Activated B cell treated with CpG ODN at 0.5 μM for 24 hours (primary cell): ENCODE data around the gene TTC27. TPM values are rescaled to one million over a fixed set of nuclear protein-coding genes. Genes with fewer than 3 reads are reported as not detected.

Experiments
- ATAC-seq: fragments of 200-7000 bp; cut with Tn5 transposase; one replicate; pipeline ENCODE4 v1.10.0; 2021; ENCODE audit warnings: low read depth, mild to moderate bottlenecking, moderate library complexity
- CTCF ChIA-PET: fragments of 350-600 bp; sonication (Branson Sonifier 250); formaldehyde crosslinking; loops from one replicate; lab custom pipeline; 2021; ENCODE audit warnings: antibody characterized with exemption; lab: Charles Lee
- POLR2A ChIA-PET: fragments of 350-600 bp; sonication (Branson Sonifier 250); formaldehyde crosslinking; loops from one replicate; lab custom pipeline; 2021; ENCODE audit warnings: antibody characterized with exemption; lab: Charles Lee
- DNase-seq: peaks from one replicate; pipeline ENCODE4 v3.0.0; 2022
- H3K27ac Mint-ChIP-seq: one replicate; pipeline ENCODE4 v1.8.0; 2020; ENCODE audit warnings: mixed read lengths
- H3K27me3 Mint-ChIP-seq: one replicate; pipeline ENCODE4 v1.8.0; 2021; ENCODE audit warnings: mixed read lengths
- H3K36me3 Mint-ChIP-seq: one replicate; pipeline ENCODE4 v1.8.0; 2021; ENCODE audit warnings: low read depth, mixed read lengths
- H3K4me1 Mint-ChIP-seq: one replicate; pipeline ENCODE4 v1.8.0; 2021; ENCODE audit warnings: mixed read lengths
- H3K4me3 Mint-ChIP-seq: one replicate; pipeline ENCODE4 v1.8.0; 2020; ENCODE audit warnings: mild to moderate bottlenecking, mixed read lengths
- H3K9me3 Mint-ChIP-seq: one replicate; pipeline ENCODE4 v1.8.0; 2020; ENCODE audit warnings: mixed read lengths
- intact Hi-C: fragments of 100-400 bp; cut with micrococcal nuclease; formaldehyde crosslinking; loops from one replicate; pipeline ENCODE4 v1.15.1; 2024
- total RNA-seq: library from RNA; stranded (reverse); gene quantifications from 2 replicates; pipeline ENCODE4 v1.2.3, GENCODE V29; 2022
- TF ChIP-seq, protein P1 (sequence below): fragments of 200-600 bp; IDR thresholded peaks from one replicate; pipeline ENCODE4 v1.8.0; 2022; ENCODE audit warnings: antibody characterized with exemption, mild to moderate bottlenecking

Gene TTC27
- total RNA-seq, 1 donor from 2014 or later = 34.8 TPM

DNA sequence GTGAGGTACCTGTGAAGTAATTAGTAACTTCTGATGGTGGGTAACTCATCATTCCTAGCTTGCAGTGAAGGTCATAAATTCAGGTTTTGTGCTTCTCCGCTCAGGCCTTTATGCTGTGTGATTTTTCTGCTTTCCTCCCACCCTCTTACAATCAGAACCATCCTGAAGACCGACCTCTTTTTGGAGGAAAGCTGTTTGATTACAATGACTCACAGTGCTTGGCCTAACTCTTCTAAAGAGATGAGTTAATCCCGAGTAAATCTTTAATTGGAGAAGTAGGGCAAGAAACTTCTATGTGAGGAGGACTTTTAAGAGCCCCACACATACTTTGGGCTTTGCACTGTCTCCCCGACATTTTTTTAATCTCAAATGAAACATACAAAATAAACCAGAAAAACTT is 53.1 kb downstream of the TTC27 start:
- H3K36me3 Mint-ChIP-seq = peaks cover 58% of the 10 kb centered on the region
- DNase-seq (no peak), ATAC-seq (no peak)
- ChIA-PET CTCF (no interaction called here), POLR2A (interaction anchor here (0.6 kb wide), 1 partner anchor 777 kb away, joined by 3 read pairs; no protein-coding TSS in a partner anchor)
- H3K4me1 Mint-ChIP-seq = no peaks in the 10 kb centered on the region
- no peak overlapping the region for H3K27ac Mint-ChIP-seq
- no peak overlapping the region for H3K4me3 Mint-ChIP-seq
- TF ChIP-seq, protein P1, sequence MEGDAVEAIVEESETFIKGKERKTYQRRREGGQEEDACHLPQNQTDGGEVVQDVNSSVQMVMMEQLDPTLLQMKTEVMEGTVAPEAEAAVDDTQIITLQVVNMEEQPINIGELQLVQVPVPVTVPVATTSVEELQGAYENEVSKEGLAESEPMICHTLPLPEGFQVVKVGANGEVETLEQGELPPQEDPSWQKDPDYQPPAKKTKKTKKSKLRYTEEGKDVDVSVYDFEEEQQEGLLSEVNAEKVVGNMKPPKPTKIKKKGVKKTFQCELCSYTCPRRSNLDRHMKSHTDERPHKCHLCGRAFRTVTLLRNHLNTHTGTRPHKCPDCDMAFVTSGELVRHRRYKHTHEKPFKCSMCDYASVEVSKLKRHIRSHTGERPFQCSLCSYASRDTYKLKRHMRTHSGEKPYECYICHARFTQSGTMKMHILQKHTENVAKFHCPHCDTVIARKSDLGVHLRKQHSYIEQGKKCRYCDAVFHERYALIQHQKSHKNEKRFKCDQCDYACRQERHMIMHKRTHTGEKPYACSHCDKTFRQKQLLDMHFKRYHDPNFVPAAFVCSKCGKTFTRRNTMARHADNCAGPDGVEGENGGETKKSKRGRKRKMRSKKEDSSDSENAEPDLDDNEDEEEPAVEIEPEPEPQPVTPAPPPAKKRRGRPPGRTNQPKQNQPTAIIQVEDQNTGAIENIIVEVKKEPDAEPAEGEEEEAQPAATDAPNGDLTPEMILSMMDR = no peak
- intact Hi-C loops = no loop called here
- no peaks in the 10 kb centered on the region for H3K27me3 Mint-ChIP-seq
- no peaks in the 10 kb centered on the region for H3K9me3 Mint-ChIP-seq

DNA sequence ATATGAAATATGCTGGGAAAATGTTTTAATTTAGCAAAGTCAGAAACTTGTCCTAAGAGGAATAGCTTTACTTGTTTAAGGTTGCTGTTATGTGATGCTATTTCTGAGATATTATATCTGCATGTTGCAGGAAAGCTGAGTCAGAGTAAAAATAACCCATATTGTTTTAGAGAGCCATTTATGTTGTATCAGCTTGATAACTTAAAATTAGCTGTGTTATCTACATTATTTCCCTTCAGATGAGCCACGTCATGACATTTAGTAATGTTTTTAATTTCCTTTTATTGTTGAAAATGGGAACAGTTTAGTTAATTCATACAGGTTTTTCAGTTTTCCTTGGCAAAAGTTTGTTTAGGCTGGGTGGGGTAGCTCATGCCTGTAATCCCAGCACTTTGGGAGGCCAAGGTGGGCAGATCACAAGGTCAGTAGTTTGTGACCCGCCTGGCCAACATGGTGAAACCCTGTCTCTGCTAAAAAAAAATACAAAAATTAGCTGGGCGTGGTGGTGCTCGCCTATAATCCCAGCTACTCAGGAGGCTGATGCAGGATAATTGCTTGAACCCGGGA is 55.8 kb downstream of the TTC27 start:
- DNase-seq = no peak
- intact Hi-C loops = no loop called here

DNA sequence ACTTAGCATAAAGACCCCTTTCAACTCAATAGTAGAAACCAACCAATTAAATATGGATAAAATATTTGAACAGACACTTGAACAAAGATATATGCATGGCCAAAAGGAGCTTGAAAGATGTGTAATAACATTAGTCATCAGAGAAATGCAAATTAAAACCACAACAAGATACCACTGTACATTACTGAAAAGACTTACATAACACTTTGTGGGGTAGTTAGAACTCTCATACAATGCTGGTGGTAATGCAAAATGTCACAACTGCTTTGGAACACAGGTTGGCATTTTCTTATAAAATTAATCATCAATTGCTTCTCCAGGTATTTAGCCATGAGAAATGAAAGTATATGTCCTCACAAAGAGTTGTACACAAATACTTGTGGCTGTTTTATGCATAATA is 60.7 kb downstream of the TTC27 start:
- H3K9me3 Mint-ChIP-seq = no peaks in the 10 kb centered on the region
- peaks cover 36% of the 10 kb centered on the region for H3K36me3 Mint-ChIP-seq
- DNase-seq (no peak), ATAC-seq (peak; percentile 18)
- H3K4me1 Mint-ChIP-seq = peaks cover 4% of the 10 kb centered on the region
- ChIA-PET POLR2A (no interaction called here), CTCF (no interaction called here)
- H3K4me3 Mint-ChIP-seq = no peak overlapping the region
- intact Hi-C loops = no loop called here
- no peak overlapping the region for H3K27ac Mint-ChIP-seq
- no peaks in the 10 kb centered on the region for H3K27me3 Mint-ChIP-seq
- TF ChIP-seq, protein P1 = no peak

More for the DNA sequence above, 55.8 kb downstream of the TTC27 start:
- peaks cover 68% of the 10 kb centered on the region for H3K36me3 Mint-ChIP-seq
- POLR2A ChIA-PET = no interaction called here
- no peaks in the 10 kb centered on the region for H3K9me3 Mint-ChIP-seq
- ATAC-seq = no peak
- no peak overlapping the region for H3K4me3 Mint-ChIP-seq
- no peak overlapping the region for H3K27ac Mint-ChIP-seq
- H3K4me1 Mint-ChIP-seq = peaks cover 4% of the 10 kb centered on the region
- TF ChIP-seq, protein P1 = no peak
- no peaks in the 10 kb centered on the region for H3K27me3 Mint-ChIP-seq
- CTCF ChIA-PET = no interaction called here

DNA sequence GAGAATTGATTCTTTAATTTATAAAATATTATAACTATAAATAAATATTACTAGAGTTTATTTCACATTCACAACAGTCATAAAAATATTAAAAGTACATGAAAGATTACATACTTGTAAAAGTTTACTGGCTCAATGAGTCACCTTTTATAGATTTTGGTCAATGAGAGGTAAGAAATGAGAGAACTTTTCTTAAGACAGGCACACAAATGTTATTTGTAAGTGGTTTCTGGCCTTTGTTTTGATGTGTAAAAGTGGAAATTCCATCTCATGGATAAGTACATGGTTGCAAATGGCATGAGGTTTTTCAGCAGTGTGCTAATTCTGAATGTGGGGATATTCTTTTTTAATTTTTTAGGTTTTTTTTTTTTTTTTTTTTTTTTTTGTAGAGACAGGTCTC is 63.8 kb downstream of the TTC27 start:
- ATAC-seq (no peak), DNase-seq (no peak)
- Mint-ChIP-seq H3K36me3 (peaks cover 21% of the 10 kb centered on the region), H3K27ac (no peak overlapping the region), H3K9me3 (no peaks in the 10 kb centered on the region), H3K4me1 (peaks cover 4% of the 10 kb centered on the region), H3K4me3 (no peak overlapping the region), H3K27me3 (no peaks in the 10 kb centered on the region)
- TF ChIP-seq, protein P1 = no peak
- CTCF ChIA-PET = no interaction called here
- intact Hi-C loops = no loop called here
- POLR2A ChIA-PET = no interaction called here

DNA sequence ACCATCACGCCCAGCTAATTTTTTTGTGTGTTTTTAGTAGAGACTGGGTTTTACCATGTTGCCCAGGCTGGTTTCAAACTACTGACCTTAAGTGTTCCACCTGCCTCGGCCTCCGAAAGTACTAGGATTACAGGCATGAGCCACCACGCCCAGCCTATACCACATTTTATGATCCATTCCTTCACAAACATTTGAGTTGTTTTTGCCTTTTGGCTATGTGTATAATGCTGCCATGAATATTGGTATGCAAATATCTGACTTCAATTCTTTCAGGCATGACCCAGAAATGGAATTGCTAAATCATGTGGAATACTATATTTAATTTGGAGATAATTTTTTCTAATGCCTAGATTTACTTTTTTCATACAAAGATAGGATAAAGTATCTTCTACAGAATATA is 68.6 kb downstream of the TTC27 start:
- DNase-seq = no peak
- Mint-ChIP-seq H3K27ac (no peak overlapping the region), H3K27me3 (no peaks in the 10 kb centered on the region), H3K36me3 (peaks cover 11% of the 10 kb centered on the region), H3K9me3 (no peaks in the 10 kb centered on the region), H3K4me3 (no peak overlapping the region), H3K4me1 (no peaks in the 10 kb centered on the region)
- no peak for ATAC-seq
- intact Hi-C loops = no loop called here
- TF ChIP-seq, protein P1 = no peak
- POLR2A ChIA-PET = no interaction called here
- CTCF ChIA-PET = no interaction called here
